Ovary (tissue), 3 donors: ENCODE measurements around the gene NPHP4.

ENCODE experiments used
- CTCF ChIP-seq, 3 donors: fragments of 450-650 bp in 2 of 3; fragments of 200-600 bp in 1 of 3; IDR thresholded peaks; one replicate each; pipeline versions ENCODE4 v1.5.1 to v1.8.0; 2016 to 2022; ENCODE audit warnings: antibody characterized with exemption in 3 of 3, mild to moderate bottlenecking in 1 of 3
- POLR2A ChIP-seq: fragments of 450-650 bp; IDR thresholded peaks from one replicate; pipeline ENCODE4 v1.6.1; 2017; ENCODE audit warnings: antibody characterized with exemption, mild to moderate bottlenecking, moderate library complexity
- donor health status: DM: no; HTN: no; CAD: no.

- TF ChIP-seq CTCF (IDR thresholded peaks at IDR 0.05), result no peak
- TF ChIP-seq POLR2A, result no peak
Observed at GRCh38 chr1:5821540-5822176, 170.6 kb downstream of the NPHP4 start.
